NCI-H2029 (cell line): ENCODE results near the gene TIMM17B.
"Not testable (repeated sequence)": the region's sequence is repeated elsewhere in the genome, so short reads cannot be mapped to it uniquely, and the experiment has no call there.

Source experiments
- DNase-seq: peaks from one replicate; lab custom pipeline; 2025; lab: John Stamatoyannopoulos, UW

TIMM17B gene

DNA sequence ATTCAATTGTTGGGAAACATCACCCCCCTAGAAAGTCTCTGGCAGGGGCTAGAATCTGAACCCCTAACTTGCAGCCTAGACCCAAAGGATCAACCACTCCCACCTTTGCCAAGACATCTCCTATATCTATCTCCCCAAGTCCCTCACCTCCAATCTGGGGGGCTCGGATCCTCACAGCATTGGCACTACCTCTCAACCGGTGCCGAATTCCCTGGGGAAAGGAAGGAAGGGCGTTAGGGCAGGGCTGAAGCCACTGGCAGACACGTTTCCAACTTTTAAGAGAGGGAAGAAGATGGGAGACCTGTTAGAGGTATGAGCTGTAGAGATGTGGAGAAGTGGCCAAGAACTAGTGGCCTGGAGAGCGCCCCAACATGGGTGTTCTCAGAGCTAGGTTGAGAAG lies 2.7 kb downstream of the TIMM17B start:
- no peak for DNase-seq

DNA sequence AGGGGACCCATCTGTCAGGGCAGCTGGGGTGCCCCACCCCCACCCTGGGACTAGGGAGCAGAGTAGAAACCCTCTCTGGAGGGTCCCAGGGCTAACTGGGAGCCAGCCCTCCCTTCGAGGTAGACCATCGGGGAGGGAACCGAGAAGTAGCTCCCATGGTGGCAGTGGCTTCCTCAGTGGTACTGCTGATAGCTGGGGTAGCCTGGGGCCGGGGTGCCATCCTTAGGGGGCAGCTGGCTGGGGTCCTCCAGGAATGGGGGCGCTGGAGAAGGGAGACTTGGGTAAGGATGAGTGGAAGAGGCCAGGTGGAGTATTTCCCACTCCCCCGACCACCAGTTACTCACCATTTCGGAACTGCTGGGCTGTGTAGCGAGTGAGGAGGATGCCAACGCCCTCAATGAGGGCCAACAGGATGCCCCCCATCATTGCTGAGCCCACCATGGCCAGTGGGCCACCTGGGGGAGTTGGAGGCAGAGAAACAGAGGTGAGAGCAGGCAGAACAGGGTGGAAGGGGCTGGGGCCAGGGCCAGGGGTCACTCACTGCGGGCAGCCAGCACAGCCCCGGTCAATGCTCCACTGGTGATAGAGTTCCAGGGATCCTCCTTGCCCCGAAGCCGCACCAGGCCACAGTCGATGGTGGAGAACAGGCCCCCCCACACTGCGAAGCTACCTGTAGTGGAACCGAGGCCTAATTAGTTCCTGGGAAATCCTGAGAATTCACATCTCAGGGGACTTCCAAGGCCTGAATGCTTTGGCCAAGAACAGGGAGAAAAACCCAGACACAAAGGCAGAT lies 3.8 kb downstream of the TIMM17B start:
- DNase-seq: no peak

DNA sequence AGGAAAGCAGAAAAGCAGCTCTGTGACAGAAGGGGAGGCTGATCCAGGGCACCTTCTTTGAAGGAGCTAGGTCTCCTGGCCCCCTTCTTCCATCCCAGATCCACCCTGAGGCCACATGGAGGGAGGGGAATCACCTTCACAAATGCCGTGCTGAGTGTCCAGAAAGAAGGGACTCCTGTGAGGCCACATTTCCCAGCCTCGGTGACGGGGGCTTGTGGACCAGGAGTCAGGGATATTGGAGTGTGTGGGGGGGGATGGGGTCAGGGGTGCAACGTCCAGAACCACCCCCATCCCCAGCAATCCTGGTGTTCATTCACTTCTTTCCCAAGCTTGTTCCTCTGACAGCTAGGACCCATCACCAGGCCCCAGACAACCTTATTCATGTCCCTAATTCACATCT lies 4.7 kb downstream of the TIMM17B start:
- no peak for DNase-seq

DNA sequence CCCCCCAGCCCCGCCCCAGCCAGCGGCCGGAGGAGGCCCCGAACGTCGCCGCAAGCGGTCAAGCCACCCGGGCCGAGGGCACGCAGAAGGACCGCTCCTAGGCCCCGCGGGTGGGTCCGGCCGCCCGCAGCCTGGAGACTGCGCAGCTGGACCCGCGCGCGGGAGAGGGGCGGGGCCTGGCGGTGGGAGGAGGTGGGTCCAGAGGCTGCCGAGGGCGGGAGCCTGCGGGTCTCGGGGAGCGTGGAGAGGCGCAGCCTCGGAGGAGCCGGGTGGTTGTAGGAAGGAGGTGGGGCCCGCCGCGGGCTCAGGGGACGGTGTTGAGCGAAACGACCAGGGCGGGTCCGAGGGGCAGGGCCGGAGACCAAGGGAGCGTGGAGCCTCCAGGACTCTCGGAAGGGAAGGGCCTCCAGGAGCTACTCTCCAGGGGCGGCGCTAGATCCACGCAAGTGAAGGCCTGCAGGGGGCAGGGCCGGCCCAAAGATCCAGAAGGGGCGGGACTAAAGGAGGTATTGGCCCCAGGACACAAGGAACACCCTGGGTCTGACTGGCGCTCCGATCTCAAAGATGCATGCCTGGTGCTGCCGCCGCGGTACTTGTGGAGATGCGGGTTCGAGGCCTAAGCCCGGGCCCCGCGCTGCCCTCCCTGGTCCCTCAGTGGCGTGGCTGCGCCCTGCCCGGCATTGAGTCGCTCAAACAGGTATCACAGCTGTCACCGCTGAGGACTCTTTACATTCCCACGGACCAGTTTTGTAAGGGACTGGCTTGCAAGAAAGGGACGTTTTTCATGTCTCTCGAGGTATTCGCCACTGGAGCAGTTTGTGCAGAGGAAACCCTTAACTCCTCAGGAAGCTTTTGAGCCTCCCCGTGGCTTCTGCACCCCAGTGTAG lies 5.9 kb downstream of the TIMM17B start:
- DNase-seq: peak; percentile 76

DNA sequence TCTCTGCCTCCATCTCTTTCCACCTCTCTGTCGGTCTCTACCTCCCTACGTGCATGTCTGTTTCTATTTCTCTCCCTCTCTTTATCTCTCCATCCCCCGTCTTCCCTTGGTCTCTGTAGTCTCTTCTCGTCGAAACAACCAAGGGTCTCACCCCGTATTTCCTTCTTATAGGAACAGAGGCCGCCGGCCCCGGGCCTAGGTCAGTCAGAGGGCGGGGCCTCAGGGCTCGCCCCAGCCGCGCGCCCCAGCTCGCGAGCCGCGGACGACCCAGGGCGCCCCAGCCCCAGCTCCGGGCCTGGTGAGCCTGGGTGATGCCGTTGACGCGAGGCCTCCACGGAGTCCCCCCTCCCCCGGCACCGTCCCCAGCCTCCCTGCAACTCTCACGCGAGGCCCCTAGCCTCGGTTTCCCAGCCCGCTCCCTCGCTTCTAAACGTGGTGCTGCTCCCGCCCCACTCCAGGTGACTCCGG lies 6.6 kb downstream of the TIMM17B start:
- no peak for DNase-seq

DNA sequence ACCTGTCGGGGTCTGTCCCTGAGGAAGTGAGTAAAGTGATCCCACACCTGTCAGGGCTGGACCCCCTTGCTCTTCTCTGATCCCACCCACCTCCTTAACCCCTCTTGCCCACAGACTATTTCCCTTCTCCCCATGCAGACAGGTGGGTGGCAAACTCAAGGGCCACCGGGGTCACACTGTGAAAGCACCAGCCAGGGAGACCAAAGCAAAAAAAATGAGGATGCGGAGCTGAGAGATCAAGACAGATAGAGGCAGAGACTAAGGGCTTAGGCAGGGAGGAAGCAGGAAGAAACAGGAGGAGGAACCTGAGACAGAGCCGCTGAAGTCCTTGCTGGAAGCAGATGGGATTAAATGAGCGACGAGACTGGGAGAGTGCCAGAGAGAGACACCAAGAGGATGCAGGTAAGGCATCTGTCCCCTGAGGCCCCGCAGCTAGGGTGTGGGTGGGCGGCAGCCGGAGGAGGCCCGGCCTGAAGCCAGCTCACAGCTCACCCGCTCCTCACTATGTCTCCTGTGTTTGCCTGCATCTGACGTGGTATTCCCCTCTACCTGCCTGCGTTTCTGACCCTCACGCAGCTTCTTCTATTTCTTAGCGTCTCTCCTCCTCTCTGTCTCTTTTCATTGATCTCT lies 7.2 kb downstream of the TIMM17B start:
- no peak for DNase-seq

DNA sequence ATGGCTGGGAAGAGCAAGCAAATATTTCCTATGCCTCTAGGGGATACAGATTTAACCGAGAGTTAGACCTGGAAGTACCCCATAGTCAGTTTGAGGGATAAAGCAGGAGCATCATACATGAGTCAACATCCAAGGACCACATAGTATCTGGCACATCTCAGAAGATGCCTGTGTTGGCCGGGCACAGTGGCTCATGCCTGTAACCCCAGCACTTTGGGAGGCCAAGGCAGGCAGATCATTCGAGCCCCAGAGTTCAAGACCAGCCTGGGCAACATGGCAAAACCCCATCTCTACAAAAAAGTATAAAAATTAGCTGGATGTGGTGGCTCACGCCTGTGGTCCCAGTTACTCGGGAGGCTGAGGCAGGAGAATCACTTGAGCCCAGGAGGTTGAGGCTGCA lies 11.0 kb downstream of the TIMM17B start:
- DNase-seq: not testable (repeated sequence)

DNA sequence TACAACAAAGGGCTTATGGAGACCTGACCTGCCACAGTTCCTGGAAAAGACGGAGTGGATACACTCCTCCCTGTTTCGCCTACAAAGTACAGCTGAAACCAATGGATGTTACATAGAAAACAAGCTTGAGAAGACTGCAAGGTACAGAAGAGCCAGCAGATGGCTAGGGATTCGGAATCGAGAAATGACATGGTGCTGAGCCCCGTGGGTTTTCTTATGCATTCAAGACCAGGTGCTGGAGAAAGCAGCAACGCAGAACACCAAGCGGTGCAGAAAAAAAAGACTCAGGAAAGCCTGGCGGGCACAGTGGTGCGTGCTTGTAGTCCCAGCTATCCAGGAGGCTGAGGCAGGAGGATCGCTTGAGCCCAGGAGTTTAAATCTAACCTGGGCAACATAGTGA lies 13.8 kb downstream of the TIMM17B start:
- no peak for DNase-seq

DNA sequence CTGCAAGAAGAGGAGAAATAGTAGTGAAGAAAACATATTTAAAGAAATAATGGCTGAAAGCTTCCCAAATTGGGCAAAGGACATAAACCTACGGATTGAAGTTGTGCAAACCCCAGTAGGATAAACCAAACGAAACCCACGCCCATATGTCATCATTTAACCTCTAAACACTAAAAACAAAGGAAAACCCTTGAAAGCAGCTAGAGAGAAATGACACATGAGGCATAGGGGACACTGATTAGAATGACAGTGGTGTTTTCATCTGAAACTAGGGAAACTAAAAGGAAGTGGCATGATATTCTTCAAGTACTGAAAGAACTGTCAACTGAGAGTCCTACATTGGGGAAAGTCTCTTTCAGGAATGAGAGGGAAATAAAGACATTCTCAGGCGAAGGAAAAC lies 20.6 kb downstream of the TIMM17B start:
- DNase-seq: not testable (repeated sequence)

DNA sequence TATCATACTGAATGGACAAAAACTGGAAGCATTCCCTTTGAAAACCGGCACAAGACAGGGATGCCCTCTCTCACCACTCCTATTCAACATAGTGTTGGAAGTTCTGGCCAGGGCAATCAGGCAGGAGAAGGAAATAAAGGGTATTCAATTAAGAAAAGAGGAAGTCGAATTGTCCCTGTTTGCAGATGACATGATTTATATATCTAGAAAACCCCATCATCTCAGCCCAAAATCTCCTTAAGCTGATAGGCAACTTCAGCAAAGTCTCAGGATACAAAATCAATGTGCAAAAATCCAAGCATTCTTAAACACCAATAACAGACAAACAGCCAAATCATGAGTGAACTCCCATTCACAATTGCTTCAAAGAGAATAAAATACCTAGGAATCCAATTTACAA lies 25.6 kb downstream of the TIMM17B start:
- not testable (repeated sequence) for DNase-seq

DNA sequence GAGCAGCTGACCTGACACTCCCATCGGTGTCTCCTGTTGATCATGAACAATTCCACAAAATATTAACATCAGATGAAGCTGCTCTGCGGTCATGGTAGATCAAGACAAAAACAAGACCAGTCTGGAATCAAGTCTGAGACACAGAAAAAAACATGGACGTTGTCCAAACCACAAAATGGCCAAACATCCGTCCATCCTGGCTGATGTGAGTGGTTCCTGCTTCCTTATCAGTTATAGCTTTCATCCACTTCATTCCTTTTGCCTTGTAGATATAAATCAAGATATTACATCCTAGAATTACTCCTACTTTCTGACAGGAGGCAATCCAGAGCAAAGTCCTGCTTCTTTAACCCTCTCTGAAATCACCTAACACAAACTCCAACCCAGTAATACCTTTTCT lies 33.4 kb downstream of the TIMM17B start:
- DNase-seq: peak; percentile 36

DNA sequence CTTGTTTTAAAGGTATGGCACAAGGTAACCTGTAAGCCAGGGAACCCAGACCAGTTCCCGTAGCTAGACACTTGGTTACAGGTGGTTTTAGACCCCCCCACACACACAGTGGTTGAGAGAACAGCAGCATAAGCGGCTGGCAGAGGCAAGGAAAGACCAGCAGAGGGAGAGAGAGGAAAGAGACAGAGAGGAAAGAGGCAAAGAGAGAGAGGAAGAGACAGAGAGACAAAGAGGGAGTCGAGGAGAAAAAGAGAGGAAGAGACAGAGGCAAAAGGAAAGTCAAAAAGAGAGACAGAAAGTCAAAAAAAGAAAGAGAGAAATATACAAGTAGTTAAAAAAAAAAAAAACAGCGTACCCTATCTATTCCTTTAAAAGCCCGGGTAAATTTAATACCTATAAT lies 42.7 kb downstream of the TIMM17B start:
- no peak for DNase-seq

DNA sequence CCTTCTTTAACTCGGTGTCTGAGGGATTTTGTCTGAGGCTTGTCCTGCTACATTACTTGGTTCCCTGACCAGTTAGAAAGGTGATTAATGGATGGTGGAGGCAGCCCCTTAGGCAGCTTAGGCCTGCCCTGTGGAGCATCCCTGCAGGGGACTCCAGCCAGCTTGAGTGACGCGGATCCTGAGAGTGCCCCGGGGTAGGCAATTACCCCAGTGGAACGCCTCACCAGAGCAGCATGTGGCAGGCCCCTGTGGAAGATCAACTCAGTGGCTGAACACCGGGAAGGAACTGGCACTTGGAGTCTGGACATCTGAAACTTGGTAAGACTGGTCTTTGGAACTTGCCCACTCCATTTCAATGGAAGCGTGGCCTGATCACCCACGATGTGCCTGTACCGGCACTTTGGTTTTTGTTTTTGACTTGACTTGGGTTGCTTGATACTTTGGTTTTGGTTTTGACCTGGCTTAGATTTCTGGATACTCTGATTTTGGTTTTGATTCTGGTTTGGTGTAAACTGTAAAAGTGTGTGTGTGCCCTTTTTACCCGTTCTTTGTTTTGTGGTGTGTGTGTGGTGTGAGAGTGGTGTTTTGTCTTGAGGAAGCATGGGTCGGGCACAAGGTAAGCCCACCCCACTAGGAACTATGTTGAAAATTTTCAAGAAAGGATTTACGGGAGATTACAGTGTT lies 43.3 kb downstream of the TIMM17B start:
- not testable (repeated sequence) for DNase-seq

DNA sequence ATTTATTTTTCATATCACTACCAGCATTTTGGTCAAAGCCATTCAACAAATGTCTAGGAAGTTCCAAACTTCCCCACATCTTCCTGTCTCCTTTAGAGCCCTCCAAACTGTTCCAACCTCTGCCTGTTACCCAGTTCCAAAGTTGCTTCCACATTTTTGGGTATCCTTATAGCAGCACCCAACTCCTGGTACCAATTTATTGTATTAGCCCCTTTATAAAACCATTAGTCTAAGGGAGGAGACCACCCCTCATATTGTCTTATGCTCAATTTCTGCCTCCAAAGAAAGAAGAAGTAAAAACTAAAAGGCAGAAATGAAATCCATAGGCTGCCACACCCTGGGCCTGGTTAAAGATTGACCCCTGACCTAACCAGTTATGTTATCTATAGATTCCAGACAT lies 44.1 kb downstream of the TIMM17B start:
- not testable (repeated sequence) for DNase-seq

DNA sequence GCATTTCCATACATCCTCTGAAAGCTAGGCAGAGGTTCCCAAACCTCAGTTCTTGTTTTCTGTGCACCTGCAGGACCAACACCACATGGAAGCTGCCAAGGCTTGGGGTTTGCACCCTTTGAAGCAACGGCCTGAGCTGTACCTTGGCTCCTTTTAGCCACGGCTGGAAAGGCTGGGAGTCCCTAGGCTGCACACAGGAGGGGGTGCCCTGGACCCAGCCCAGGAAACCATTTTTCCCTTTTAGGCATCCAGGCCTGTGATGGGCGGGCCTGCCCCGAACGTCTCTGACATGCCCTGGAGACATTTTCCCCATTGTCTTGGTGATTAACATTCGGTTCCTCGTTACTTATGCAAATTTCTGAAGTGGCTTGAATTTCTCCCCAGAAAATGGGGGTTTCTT lies 44.7 kb downstream of the TIMM17B start:
- DNase-seq: no peak

DNA sequence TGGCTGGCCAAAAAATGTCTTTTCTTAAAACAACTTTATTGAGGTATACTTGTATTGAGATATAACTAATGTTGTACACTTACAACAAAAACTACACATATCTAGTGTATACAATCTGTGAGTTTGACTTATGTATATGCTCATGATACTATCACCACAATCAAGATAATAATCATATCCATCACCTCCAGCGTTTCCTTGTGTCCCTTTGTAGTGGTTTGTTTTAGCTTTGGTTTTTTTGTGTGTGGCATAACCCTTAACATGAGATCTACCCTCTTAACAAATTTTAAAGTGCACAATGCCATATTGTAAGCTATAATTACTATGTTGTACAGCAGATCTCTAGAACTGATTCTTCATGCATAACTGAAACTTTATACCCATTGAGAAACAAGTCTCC lies 48.7 kb downstream of the TIMM17B start:
- DNase-seq: no peak
